NCI-H1048 (cell line): ENCODE results near the gene CFAP69.

ENCODE experiments used
- DNase-seq: peaks from one replicate; lab custom pipeline; 2025; lab: John Stamatoyannopoulos, UW

Gene CFAP69

GRCh38 chr7:90244909-90245851, at the start of gene CFAP69:
Gene CFAP69, plus strand, starts transcription at chr7:90245174. Its CDS starts 251 bp downstream, at chr7:90245425.
- DNase-seq, result peak; percentile 31

- DNase-seq, result no peak
Observed at GRCh38 chr7:90201500-90202195, 43.3 kb upstream of the CFAP69 start.

- DNase-seq, result no peak
Observed at GRCh38 chr7:90207956-90208355, 37.0 kb upstream of the CFAP69 start.

- DNase-seq, result no peak
Observed at GRCh38 chr7:90209776-90210175, 35.2 kb upstream of the CFAP69 start.

- no peak for DNase-seq
Observed at GRCh38 chr7:90210475-90210874, 34.5 kb upstream of the CFAP69 start.

GRCh38 chr7:90210981-90211380, 34.0 kb upstream of the CFAP69 start:
- DNase-seq, result no peak

GRCh38 chr7:90211391-90212148, 33.4 kb upstream of the CFAP69 start, which contains the start of gene STEAP2:
Gene STEAP2, plus strand, starts transcription at chr7:90211740. Its CDS starts 13,343 bp downstream, at chr7:90225083.
- peak; percentile 86 for DNase-seq

GRCh38 chr7:90212149-90212495, 32.9 kb upstream of the CFAP69 start:
- no peak for DNase-seq

GRCh38 chr7:90213521-90213920, 31.5 kb upstream of the CFAP69 start:
- no peak for DNase-seq

- no peak for DNase-seq
Observed at GRCh38 chr7:90216080-90216674, 28.8 kb upstream of the CFAP69 start.

- DNase-seq, result no peak
Observed at GRCh38 chr7:90216771-90217170, 28.2 kb upstream of the CFAP69 start.

- no peak for DNase-seq
Observed at GRCh38 chr7:90222390-90222789, 22.6 kb upstream of the CFAP69 start.

- no peak for DNase-seq
Observed at GRCh38 chr7:90222811-90223725, 21.9 kb upstream of the CFAP69 start.

- no peak for DNase-seq
Observed at GRCh38 chr7:90224195-90224594, 20.8 kb upstream of the CFAP69 start.

GRCh38 chr7:90225181-90225580, 19.8 kb upstream of the CFAP69 start:
- no peak for DNase-seq

- no peak for DNase-seq
Observed at GRCh38 chr7:90225601-90226000, 19.4 kb upstream of the CFAP69 start.

- no peak for DNase-seq
Observed at GRCh38 chr7:90227259-90227658, 17.7 kb upstream of the CFAP69 start.

- no peak for DNase-seq
Observed at GRCh38 chr7:90229682-90230081, 15.3 kb upstream of the CFAP69 start.

- no peak for DNase-seq
Observed at GRCh38 chr7:90230834-90231233, 14.1 kb upstream of the CFAP69 start.

- no peak for DNase-seq
Observed at GRCh38 chr7:90231304-90231703, 13.7 kb upstream of the CFAP69 start.

- DNase-seq, result no peak
Observed at GRCh38 chr7:90232430-90232829, 12.5 kb upstream of the CFAP69 start.
